ENCODE measurements around the gene DHX35. TPM values are rescaled to one million over a fixed set of nuclear protein-coding genes. Genes with fewer than 3 reads are reported as not detected.

DHX35 gene
- total and polyA plus RNA-seq, 2 of the 13 experiments (the other 11 are each of a cell fraction or from before 2014, with no cell fraction given): 25.8 to 28.7 TPM

DNA sequence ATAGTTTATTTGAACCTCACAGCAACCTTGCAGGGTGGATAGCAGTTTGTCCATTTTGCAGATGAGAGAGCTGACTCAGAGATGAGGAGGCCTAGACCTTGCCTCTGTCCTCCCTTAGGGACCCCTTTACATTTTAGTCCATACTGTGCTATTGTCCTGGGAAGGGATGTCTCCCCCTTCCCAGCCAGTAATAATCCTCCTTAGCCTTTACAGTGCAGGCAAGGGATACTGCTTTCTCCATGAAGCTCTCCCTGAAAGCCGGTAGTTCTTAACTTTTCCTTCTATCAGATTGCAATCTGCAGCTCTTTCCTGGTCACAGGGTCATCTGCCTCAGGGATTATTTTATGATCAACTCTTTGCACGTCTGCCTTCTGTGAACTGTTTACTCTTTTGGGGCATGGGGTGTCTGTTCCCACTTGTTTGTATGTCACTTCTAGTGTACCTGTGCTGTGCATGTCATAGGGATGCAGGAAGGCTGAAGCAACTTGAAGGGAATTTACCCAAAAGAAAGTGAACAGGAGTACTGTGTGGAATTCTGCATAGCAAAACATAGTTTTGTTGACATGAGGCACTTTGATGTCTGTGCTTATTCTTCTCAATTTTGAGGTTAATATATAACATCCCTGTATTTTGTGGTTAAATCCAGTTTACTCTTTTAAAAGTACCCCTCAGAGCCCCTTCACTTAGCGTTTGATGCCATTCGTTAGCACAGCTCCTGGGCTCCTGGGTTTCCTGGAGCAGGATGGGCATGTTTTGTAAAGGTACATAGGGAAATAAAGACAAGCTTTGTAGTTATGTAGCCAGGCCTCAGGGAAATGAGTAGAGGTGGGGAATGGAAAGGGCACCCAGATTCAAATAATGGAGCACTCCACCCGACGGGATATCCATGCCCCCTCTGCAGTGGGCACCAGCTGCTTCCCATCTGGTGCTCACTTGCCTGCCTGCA is 38.1 kb downstream of the DHX35 start (continued):
- TF ChIP-seq JUND (CRISPR knock-in tag; IDR thresholded peaks at IDR 0.05): no peak
- TF ChIP-seq ZNF841 (CRISPR knock-in tag; IDR thresholded peaks at IDR 0.05; ENCODE audit: borderline replicate concordance): no peak
- TF ChIP-seq, protein P1, sequence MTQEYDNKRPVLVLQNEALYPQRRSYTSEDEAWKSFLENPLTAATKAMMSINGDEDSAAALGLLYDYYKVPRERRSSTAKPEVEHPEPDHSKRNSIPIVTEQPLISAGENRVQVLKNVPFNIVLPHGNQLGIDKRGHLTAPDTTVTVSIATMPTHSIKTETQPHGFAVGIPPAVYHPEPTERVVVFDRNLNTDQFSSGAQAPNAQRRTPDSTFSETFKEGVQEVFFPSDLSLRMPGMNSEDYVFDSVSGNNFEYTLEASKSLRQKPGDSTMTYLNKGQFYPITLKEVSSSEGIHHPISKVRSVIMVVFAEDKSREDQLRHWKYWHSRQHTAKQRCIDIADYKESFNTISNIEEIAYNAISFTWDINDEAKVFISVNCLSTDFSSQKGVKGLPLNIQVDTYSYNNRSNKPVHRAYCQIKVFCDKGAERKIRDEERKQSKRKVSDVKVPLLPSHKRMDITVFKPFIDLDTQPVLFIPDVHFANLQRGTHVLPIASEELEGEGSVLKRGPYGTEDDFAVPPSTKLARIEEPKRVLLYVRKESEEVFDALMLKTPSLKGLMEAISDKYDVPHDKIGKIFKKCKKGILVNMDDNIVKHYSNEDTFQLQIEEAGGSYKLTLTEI (CRISPR knock-in tag; conservative IDR thresholded peaks at IDR 0.05): no peak
- no peak for TF ChIP-seq MEIS1 (CRISPR knock-in tag; IDR thresholded peaks at IDR 0.05; ENCODE audit: borderline replicate concordance)
- TF ChIP-seq ZNF354B (CRISPR knock-in tag; IDR thresholded peaks at IDR 0.05): no peak
- no peak for TF ChIP-seq ZNF496 (CRISPR knock-in tag; IDR thresholded peaks at IDR 0.05; ENCODE audit: insufficient replicate concordance)
- TF ChIP-seq CHD2 (IDR thresholded peaks at IDR 0.05; ENCODE audit: low read depth, low read length): no peak
- TF ChIP-seq, protein P2, sequence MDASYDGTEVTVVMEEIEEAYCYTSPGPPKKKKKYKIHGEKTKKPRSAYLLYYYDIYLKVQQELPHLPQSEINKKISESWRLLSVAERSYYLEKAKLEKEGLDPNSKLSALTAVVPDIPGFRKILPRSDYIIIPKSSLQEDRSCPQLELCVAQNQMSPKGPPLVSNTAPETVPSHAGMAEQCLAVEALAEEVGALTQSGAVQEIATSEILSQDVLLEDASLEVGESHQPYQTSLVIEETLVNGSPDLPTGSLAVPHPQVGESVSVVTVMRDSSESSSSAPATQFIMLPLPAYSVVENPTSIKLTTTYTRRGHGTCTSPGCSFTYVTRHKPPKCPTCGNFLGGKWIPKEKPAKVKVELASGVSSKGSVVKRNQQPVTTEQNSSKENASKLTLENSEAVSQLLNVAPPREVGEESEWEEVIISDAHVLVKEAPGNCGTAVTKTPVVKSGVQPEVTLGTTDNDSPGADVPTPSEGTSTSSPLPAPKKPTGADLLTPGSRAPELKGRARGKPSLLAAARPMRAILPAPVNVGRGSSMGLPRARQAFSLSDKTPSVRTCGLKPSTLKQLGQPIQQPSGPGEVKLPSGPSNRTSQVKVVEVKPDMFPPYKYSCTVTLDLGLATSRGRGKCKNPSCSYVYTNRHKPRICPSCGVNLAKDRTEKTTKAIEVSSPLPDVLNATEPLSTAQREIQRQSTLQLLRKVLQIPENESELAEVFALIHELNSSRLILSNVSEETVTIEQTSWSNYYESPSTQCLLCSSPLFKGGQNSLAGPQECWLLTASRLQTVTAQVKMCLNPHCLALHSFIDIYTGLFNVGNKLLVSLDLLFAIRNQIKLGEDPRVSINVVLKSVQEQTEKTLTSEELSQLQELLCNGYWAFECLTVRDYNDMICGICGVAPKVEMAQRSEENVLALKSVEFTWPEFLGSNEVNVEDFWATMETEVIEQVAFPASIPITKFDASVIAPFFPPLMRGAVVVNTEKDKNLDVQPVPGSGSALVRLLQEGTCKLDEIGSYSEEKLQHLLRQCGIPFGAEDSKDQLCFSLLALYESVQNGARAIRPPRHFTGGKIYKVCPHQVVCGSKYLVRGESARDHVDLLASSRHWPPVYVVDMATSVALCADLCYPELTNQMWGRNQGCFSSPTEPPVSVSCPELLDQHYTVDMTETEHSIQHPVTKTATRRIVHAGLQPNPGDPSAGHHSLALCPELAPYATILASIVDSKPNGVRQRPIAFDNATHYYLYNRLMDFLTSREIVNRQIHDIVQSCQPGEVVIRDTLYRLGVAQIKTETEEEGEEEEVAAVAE (CRISPR knock-in tag; IDR thresholded peaks at IDR 0.05; ENCODE audit: borderline replicate concordance): no peak
- TF ChIP-seq, protein P3, sequence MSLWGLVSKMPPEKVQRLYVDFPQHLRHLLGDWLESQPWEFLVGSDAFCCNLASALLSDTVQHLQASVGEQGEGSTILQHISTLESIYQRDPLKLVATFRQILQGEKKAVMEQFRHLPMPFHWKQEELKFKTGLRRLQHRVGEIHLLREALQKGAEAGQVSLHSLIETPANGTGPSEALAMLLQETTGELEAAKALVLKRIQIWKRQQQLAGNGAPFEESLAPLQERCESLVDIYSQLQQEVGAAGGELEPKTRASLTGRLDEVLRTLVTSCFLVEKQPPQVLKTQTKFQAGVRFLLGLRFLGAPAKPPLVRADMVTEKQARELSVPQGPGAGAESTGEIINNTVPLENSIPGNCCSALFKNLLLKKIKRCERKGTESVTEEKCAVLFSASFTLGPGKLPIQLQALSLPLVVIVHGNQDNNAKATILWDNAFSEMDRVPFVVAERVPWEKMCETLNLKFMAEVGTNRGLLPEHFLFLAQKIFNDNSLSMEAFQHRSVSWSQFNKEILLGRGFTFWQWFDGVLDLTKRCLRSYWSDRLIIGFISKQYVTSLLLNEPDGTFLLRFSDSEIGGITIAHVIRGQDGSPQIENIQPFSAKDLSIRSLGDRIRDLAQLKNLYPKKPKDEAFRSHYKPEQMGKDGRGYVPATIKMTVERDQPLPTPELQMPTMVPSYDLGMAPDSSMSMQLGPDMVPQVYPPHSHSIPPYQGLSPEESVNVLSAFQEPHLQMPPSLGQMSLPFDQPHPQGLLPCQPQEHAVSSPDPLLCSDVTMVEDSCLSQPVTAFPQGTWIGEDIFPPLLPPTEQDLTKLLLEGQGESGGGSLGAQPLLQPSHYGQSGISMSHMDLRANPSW (CRISPR knock-in tag; IDR thresholded peaks at IDR 0.05; ENCODE audit: borderline replicate concordance): no peak
- TF ChIP-seq, protein P4, sequence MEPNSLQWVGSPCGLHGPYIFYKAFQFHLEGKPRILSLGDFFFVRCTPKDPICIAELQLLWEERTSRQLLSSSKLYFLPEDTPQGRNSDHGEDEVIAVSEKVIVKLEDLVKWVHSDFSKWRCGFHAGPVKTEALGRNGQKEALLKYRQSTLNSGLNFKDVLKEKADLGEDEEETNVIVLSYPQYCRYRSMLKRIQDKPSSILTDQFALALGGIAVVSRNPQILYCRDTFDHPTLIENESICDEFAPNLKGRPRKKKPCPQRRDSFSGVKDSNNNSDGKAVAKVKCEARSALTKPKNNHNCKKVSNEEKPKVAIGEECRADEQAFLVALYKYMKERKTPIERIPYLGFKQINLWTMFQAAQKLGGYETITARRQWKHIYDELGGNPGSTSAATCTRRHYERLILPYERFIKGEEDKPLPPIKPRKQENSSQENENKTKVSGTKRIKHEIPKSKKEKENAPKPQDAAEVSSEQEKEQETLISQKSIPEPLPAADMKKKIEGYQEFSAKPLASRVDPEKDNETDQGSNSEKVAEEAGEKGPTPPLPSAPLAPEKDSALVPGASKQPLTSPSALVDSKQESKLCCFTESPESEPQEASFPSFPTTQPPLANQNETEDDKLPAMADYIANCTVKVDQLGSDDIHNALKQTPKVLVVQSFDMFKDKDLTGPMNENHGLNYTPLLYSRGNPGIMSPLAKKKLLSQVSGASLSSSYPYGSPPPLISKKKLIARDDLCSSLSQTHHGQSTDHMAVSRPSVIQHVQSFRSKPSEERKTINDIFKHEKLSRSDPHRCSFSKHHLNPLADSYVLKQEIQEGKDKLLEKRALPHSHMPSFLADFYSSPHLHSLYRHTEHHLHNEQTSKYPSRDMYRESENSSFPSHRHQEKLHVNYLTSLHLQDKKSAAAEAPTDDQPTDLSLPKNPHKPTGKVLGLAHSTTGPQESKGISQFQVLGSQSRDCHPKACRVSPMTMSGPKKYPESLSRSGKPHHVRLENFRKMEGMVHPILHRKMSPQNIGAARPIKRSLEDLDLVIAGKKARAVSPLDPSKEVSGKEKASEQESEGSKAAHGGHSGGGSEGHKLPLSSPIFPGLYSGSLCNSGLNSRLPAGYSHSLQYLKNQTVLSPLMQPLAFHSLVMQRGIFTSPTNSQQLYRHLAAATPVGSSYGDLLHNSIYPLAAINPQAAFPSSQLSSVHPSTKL (CRISPR knock-in tag; IDR thresholded peaks at IDR 0.05): peak; percentile 90
- 0 out of 2 replicates have a peak, but pooled peaks have one; percentile 26 for TF ChIP-seq TBX3 (IDR thresholded peaks at IDR 0.05; ENCODE audit: borderline replicate concordance)
- TF ChIP-seq CCDC6 (CRISPR knock-in tag; IDR thresholded peaks at IDR 0.05): no peak

All from HepG2 (cell line).